Hepatocyte (in vitro differentiated cells): ENCODE data around the gene G0S2. TPM values are rescaled to one million over a fixed set of nuclear protein-coding genes. Genes with fewer than 3 reads are reported as not detected.

Source experiments
- DNase-seq: peaks from one replicate; pipeline ENCODE4 v3.0.0-alpha.2; 2016; ENCODE audit warnings: low spot score
- H2AFZ ChIP-seq: fragments of 200-600 bp; sonication (generic); 2 replicates; pipeline ENCODE4 v1.6.0; 2016; ENCODE audit warnings: antibody characterized with exemption, mild to moderate bottlenecking
- H3K27ac ChIP-seq: fragments of 200-600 bp; sonication (generic); 2 replicates; pipeline ENCODE4 v1.5.1; 2016; ENCODE audit warnings: mild to moderate bottlenecking
- H3K27me3 ChIP-seq: fragments of 200-600 bp; sonication (generic); 2 replicates; pipeline ENCODE4 v1.6.1; 2016
- H3K36me3 ChIP-seq: fragments of 200-600 bp; sonication (generic); replicated peaks from 2 replicates; pipeline ENCODE4 v1.5.1; 2016; ENCODE audit warnings: low read depth; ENCODE audit not compliant: insufficient read depth
- H3K4me1 ChIP-seq: fragments of 200-600 bp; sonication (generic); 2 replicates; pipeline ENCODE4 v1.5.1; 2016; ENCODE audit warnings: mild to moderate bottlenecking, moderate library complexity; ENCODE audit not compliant: insufficient read depth
- H3K4me2 ChIP-seq: fragments of 200-600 bp; sonication (generic); 2 replicates; pipeline ENCODE4 v1.6.0; 2016
- H3K4me3 ChIP-seq: fragments of 200-600 bp; sonication (generic); 2 replicates; pipeline ENCODE4 v1.5.1; 2016; ENCODE audit warnings: mild to moderate bottlenecking
- H3K79me2 ChIP-seq: fragments of 200-600 bp; sonication (generic); 2 replicates; pipeline ENCODE4 v1.6.0; 2017; ENCODE audit warnings: mild to moderate bottlenecking
- H3K9me2 ChIP-seq: fragments of 200-600 bp; sonication (generic); replicated peaks from 2 replicates; pipeline ENCODE4 v1.6.0; 2017; ENCODE audit warnings: mild to moderate bottlenecking; ENCODE audit not compliant: insufficient read depth
- H3K9me3 ChIP-seq: fragments of 200-600 bp; sonication (generic); 2 replicates; pipeline ENCODE4 v1.5.1; 2016; ENCODE audit warnings: low read depth, mild to moderate bottlenecking
- H4K20me1 ChIP-seq: fragments of 200-600 bp; sonication (generic); 2 replicates; pipeline ENCODE4 v1.6.0; 2016; ENCODE audit warnings: mild to moderate bottlenecking; ENCODE audit not compliant: insufficient read depth, poor library complexity, severe bottlenecking
- EZH2 ChIP-seq: fragments of 200-600 bp; sonication (generic); IDR thresholded peaks from 2 replicates; pipeline ENCODE4 v1.6.1; 2016; ENCODE audit warnings: antibody characterized with exemption, mild to moderate bottlenecking, borderline replicate concordance
- EZH2phosphoT487 ChIP-seq: fragments of 200-600 bp; sonication (generic); IDR thresholded peaks from one replicate; pipeline ENCODE4 v1.6.1; 2018; ENCODE audit warnings: antibody characterized with exemption, mild to moderate bottlenecking, low read depth, moderate library complexity; ENCODE audit not compliant: unreplicated experiment, severe bottlenecking
- WGBS: methylation state at CpG from one replicate; pipeline ENCODE4 v1.1.6; 2016; ENCODE audit warnings: low lambda C conversion rate; ENCODE audit errors: missing lambda C conversion rate; 5-methylcytosine and 5-hydroxymethylcytosine counted together
- polyA plus RNA-seq: library from polyadenylated mRNA; unstranded; fragments of >200 nt; fragmentation: Nextera tagmentation; extraction: Ambion mirVana; gene quantifications from 2 replicates; pipeline ENCODE4 v1.2.1, GENCODE V29; 2016
- total RNA-seq: library from RNA; depleted of rRNA; stranded (reverse); fragments of >200 nt; gene quantifications from 2 replicates; pipeline ENCODE4 v1.2.3, GENCODE V29; 2014
- TF ChIP-seq, protein P1 (sequence below): fragments of 200-600 bp; sonication (generic); IDR thresholded peaks from 2 replicates; pipeline ENCODE4 v1.5.1; 2016; ENCODE audit warnings: antibody characterized with exemption, mild to moderate bottlenecking; ENCODE audit not compliant: poor library complexity

Gene G0S2
- total and polyA plus RNA-seq, 2 experiments from 2014 or later: 32.2 to 37.0 TPM

DNA sequence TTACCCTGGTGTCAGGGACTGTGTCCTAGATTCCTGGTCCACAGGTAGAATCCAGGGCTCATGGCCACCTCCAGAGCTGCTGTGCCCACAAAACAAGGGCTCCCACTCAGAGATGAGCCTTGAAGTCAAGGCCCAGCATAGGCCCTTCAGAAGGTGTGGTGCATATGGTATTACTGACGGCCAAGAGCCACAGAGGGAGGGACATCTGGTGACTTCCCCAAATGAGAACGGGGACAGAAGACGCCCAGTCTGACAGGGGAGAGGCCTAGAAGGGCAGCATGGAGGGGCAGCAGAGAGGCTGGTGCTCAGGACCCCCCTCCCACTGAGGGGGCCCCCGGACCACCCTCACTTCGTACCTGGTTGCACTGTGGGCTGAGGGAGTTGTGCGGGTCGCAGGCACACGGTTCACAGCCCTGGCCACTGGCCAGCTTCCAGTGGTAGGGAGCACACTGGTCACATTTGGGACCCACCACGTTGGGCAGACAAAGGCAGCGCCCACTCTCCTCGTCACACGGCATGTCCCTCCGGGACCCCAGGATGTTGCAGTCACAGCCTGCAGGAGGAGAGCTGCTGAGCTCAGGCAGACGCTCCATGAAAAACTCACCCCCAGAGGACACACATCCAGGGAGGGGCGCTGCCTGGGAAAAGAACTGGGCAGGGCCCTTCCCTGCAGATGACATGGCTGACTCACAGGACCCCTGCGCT, 48.0 kb upstream of the G0S2 start:
- H3K9me3 ChIP-seq: no peaks in the 10 kb centered on the region
- no peak overlapping the region for H3K4me3 ChIP-seq
- H2AFZ ChIP-seq: no peak overlapping the region
- H3K27me3 ChIP-seq: no peaks in the 10 kb centered on the region
- no peak overlapping the region for H3K27ac ChIP-seq
- H3K4me2 ChIP-seq: no peak overlapping the region
- DNase-seq: no peak
- no peaks in the 10 kb centered on the region for H3K9me2 ChIP-seq
- no peaks in the 10 kb centered on the region for H3K4me1 ChIP-seq
- H4K20me1 ChIP-seq: no peaks in the 10 kb centered on the region
- H3K79me2 ChIP-seq: no peaks in the 10 kb centered on the region
- no peak for TF ChIP-seq EZH2
- no peak for TF ChIP-seq EZH2phosphoT487
- TF ChIP-seq, protein P1, sequence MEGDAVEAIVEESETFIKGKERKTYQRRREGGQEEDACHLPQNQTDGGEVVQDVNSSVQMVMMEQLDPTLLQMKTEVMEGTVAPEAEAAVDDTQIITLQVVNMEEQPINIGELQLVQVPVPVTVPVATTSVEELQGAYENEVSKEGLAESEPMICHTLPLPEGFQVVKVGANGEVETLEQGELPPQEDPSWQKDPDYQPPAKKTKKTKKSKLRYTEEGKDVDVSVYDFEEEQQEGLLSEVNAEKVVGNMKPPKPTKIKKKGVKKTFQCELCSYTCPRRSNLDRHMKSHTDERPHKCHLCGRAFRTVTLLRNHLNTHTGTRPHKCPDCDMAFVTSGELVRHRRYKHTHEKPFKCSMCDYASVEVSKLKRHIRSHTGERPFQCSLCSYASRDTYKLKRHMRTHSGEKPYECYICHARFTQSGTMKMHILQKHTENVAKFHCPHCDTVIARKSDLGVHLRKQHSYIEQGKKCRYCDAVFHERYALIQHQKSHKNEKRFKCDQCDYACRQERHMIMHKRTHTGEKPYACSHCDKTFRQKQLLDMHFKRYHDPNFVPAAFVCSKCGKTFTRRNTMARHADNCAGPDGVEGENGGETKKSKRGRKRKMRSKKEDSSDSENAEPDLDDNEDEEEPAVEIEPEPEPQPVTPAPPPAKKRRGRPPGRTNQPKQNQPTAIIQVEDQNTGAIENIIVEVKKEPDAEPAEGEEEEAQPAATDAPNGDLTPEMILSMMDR: no peak
- H3K36me3 ChIP-seq: no peaks in the 10 kb centered on the region
- WGBS: 82% methylated on average over 16 of the region's 16 CpGs

DNA sequence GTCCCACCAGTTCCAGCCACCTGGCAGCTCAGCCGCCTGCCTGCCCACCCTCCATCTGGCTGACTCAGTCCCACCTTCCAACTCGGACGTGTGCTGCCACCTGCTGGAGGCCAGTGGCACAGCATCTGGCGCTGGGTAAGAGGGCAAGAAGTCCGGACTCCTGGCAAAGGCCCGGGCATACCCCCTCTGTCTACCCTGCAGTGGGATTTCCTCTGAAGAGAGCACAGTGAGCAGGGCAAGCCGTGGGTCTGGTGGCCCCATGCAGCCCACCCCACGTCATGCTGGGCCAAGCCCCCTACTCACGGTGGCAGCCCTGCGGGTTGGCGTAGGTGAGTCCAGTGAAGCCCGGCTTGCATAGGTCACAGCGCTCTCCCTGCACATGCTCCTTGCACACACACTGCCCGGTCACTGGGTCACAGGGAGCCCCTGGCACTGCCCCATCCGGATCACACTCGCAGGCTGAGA, 47.4 kb upstream of the G0S2 start:
- no peak overlapping the region for H3K4me3 ChIP-seq
- TF ChIP-seq EZH2: no peak
- TF ChIP-seq, protein P1: peak; percentile 92
- no peaks in the 10 kb centered on the region for H4K20me1 ChIP-seq
- no peaks in the 10 kb centered on the region for H3K9me3 ChIP-seq
- no peak overlapping the region for H3K27ac ChIP-seq
- no peaks in the 10 kb centered on the region for H3K9me2 ChIP-seq
- H3K4me1 ChIP-seq: no peaks in the 10 kb centered on the region
- H3K4me2 ChIP-seq: no peak overlapping the region
- H3K36me3 ChIP-seq: no peaks in the 10 kb centered on the region
- no peaks in the 10 kb centered on the region for H3K79me2 ChIP-seq
- no peaks in the 10 kb centered on the region for H3K27me3 ChIP-seq
- DNase-seq: peak; percentile 83
- 49% methylated on average over 16 of the region's 16 CpGs for WGBS
- no peak overlapping the region for H2AFZ ChIP-seq

DNA sequence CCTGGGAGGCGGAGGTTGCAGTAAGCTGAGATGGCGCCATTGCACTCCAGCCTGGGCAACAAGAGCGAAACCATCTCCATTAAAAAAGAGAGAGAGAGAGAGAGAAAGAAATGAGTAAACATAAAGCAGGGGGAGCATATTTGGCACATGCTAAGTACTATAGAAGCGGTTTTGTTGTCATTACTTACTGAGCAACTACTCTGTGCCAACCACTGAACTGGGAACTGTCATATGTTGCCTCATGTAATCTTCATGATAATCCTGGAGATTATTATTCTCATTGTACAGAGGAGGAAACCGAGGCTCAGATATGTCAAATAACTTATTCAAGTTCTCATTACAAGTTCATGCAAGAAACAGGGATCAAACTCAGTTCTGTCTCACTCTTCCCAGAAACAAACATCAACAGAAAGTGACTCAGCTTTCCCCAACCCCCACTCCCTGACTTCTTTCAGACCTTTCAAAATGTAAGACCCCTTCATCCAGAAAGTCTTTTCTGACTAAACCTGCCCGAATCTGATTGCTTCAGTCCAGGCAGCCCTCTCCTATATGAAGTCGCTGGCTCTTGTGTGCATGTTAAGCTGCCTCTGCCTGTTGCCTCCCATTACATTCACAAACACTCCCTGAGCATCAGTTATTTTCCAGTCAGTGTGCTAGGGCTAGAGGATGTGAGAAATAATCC, 46.5 kb upstream of the G0S2 start:
- TF ChIP-seq EZH2 (no peak), EZH2phosphoT487 (no peak)
- TF ChIP-seq, protein P1: no peak
- H4K20me1 ChIP-seq: no peaks in the 10 kb centered on the region

More for the DNA sequence above, 46.5 kb upstream of the G0S2 start:
- Histone ChIP-seq H3K9me2 (no peaks in the 10 kb centered on the region), H3K4me1 (no peaks in the 10 kb centered on the region), H3K27me3 (no peaks in the 10 kb centered on the region), H3K36me3 (no peaks in the 10 kb centered on the region), H3K4me3 (no peak overlapping the region), H3K9me3 (no peaks in the 10 kb centered on the region), H3K27ac (no peak overlapping the region), H3K4me2 (no peak overlapping the region), H3K79me2 (no peaks in the 10 kb centered on the region), H2AFZ (no peak overlapping the region)
- WGBS: 86% methylated on average over 7 of the region's 7 CpGs
- DNase-seq: no peak
